Subcutaneous adipose tissue (tissue), 4 donors: ENCODE data around the gene PRR36. TPM values are rescaled to one million over a fixed set of nuclear protein-coding genes. Genes with fewer than 3 reads are reported as not detected.

Source experiments
- total RNA-seq, 4 donors: library from RNA; depleted of rRNA; stranded (reverse); fragments of >200 nt; gene quantifications; one replicate each; pipeline ENCODE4 v1.1.0, GENCODE V29; 2016
- TF ChIP-seq, protein P1 (sequence below): fragments of 450-650 bp; IDR thresholded peaks from one replicate; pipeline ENCODE4 v1.5.1; 2016; ENCODE audit warnings: low read depth, mild to moderate bottlenecking, control low read depth, antibody characterized with exemption, moderate library complexity

Gene PRR36
- total RNA-seq, 4 donors from 2014 or later = not detected

DNA sequence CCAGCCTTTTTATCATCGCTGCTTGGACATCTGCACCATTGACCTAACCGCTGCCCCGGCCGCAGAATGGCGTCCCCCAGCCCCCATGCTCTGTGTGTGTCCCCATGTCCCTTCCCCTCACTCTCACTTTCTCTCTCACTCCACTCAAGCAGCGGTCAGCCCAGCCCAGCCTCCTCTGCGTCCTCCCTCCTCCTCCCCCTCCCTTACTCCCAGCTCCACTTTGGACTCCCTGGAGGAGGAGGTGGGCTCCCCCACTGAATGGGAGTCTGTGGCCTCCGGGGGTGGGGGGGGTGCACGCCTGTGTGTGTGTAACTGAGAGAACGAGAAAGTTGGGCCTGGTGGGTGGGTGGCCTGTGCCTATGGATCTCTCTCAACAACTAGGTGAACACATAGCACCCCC is 31.7 kb upstream of the PRR36 start:
- TF ChIP-seq, protein P1, sequence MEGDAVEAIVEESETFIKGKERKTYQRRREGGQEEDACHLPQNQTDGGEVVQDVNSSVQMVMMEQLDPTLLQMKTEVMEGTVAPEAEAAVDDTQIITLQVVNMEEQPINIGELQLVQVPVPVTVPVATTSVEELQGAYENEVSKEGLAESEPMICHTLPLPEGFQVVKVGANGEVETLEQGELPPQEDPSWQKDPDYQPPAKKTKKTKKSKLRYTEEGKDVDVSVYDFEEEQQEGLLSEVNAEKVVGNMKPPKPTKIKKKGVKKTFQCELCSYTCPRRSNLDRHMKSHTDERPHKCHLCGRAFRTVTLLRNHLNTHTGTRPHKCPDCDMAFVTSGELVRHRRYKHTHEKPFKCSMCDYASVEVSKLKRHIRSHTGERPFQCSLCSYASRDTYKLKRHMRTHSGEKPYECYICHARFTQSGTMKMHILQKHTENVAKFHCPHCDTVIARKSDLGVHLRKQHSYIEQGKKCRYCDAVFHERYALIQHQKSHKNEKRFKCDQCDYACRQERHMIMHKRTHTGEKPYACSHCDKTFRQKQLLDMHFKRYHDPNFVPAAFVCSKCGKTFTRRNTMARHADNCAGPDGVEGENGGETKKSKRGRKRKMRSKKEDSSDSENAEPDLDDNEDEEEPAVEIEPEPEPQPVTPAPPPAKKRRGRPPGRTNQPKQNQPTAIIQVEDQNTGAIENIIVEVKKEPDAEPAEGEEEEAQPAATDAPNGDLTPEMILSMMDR = no peak

DNA sequence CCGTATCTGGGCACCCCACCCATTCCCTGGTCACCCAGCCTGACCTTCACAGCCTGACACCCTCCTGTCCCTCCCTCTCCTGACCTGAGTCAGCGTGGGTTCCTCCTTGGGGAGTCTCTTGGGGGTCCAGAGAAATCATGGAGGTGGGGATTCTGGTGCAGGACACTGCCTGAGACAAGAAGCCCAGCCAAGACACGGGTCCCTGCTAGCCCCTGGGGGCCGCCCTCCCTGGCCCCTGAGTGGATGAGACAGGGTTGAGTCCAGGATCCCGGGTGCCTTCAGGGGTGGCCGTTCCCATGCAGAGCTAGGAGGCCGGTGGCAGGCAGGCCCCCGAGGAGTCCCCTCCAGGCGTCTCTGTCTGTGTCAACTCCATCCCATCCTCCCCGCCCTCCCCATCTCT is 31.1 kb upstream of the PRR36 start:
- TF ChIP-seq, protein P1 = no peak

DNA sequence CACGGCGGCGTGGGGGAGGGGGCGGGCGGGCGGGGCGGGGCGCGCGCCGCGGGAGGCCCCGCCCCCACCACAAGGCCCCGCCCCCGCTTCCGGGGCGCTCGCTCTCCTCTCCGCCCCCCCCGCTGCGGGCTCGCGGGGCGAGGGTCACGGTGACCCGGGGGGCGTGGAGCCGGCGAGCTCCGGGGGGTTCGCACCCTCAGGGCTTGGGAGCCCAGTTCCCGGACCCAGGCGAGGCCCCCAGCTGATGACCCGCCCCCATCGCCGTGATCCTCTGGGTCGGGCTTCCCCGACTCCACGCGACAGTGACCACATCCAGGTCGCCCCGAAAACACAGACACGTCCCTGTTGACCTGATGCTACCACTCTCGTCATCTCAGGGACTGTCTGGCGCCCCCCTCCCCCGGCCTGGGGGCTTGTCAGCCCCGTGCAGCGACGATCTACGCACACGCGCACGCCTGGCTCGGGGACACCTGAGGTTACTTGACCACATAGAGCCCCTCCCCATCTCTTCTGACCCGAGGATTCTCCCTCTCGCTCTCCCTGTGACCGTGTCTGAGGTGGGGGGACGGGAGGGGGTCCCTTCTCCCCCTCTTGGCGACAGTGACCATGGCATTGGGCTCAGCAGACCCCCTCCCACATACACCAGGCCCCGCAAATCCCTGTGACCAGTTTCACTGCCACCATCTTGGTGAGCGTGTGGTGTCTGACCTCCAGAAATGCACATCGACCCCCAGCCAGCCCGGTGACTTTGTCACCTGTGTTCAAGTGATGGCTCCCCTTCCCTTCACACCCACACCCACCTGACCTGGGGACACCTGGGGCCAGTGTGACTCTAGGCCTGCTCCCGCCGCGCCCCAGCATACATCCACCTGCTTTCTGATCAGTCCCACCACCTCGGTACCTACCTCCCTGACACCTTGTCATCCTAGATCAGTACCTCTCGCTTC is 30.2 kb upstream of the PRR36 start:
- TF ChIP-seq, protein P1 = no peak

DNA sequence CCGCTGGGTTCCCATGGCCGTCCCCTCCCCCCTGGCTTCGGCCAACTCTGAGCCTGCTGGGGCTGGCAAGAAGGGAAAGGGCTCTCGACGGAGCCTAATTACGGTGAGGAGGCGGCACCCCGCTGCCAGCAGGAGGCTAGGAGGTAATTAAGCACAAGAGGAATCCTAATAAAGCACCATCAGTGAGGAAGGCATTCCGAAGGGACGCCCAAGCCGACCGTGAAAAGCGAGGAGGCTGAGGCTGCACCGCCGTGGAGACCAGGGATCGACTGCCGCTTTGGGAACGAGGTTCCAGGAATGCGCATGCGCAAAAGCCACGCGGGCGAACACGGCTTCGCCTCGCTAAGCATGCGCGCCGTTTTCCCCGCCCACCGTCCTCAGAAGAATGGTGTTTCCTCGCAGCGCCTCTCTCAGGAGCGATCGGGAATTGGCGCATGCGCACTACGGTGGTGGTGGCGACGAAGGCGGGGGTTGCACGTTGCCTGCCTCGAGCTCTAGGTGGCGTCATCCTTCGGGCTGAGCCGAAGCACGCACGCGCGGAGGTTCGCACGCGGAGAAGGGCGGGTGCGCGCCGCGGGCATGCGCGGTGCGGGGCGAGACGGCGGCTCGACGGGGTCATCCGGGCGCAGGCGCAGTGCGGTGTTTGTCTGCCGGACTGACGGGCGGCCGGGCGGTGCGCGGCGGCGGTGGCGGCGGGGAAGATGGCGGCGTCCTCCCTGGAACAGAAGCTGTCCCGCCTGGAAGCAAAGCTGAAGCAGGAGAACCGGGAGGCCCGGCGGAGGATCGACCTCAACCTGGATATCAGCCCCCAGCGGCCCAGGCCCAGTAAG is 29.3 kb upstream of the PRR36 start, which contains the start of gene MAP2K7:
MAP2K7 (plus strand) TSS at position 634 of the 830 bp plus-strand sequence; CDS start at position 702, 68 bp downstream.
- TF ChIP-seq, protein P1 = no peak

DNA sequence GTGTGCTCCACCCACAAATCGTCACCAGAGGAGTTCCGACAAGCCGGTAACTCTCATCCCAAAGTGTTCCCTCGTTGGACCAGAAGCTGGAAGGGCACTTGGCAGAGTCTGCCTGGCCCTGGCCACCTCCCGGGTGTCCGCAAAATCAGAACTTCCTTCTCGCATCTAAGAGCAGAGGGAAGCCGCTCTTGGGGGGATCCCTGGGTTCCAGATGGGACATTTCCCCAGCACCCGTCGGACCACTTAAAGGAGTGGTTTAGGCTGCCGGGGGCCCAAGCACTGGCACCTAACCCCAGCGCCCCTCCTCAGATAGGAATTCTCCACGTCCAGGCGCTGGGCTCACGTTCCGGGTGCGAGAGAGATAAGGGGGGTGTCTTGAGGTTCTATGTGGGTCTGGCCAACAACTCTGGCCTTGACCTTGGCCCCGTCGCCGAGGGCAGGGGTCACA is 28.6 kb upstream of the PRR36 start:
- TF ChIP-seq, protein P1 = no peak

DNA sequence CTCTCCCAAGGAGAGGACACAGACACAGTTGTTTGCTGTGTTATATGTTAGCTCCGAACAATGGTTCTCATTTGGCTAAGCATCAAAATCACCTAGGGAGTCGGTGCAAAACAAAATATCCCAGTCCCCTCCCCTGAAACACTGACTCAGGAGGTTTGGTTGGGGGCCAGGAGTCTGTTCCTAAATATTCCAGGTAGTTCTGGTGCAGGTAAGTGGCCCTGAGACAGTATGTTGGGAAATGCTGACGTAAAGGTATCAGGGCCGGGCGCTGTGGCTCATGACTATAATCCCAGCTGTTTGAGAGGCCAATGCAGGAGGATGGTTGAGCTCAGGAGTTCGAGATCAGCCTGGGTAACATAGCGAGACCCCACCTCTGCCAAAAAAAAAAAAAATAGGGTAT is 27.1 kb upstream of the PRR36 start:
- TF ChIP-seq, protein P1 = no peak

DNA sequence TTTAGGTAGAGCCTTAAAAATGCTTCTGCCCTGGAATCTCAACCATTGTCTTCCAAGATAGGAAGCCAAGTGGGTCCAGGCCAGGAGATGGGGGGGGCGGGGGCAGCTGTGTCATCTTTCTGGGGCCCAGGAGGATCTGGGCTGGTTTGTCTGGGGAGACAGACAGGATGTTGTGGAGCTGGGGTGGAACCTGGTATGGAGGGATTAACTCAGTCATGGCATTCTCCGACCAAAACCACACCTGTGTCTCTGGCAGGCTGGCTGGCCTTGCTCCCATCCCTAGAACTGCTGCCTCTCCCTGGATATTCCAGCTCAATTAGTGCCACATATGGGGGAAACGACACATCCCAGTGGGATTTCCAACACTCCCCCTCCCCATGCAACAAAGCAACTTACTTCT is 26.7 kb upstream of the PRR36 start:
- TF ChIP-seq, protein P1 = no peak
